Measurements from ENCODE around the gene ARID5B. TPM values are rescaled to one million over a fixed set of nuclear protein-coding genes. Genes with fewer than 3 reads are reported as not detected.

The ARID5B gene
- total RNA-seq, 1 experiment from 2014 or later = 0.04 TPM

DNA sequence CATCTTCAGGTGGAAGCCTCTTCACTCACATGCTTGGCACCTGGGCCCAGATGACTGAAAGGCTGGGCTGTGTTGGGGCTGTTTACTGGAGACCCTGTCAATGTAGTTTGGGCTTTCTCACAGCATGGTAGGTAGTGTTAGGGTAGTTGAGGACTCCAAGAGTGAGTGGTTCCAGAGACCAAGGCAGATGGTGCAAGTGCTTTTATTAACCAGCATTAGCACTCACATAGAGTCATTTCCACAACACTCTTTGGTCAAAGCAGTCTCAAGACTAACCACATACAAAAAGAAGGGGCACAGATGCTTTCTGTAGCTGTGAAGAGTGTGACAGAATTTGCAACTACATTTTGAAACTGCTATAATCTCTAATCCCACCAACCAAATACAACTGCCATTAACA, 232.1 kb downstream of the ARID5B start:
- H2AK5ac ChIP-seq (ENCODE audit: insufficient read length, low read length) = no peak overlapping the region
- no peak overlapping the region for H2AFZ ChIP-seq (ENCODE audit: low read length)
- H3K23me2 ChIP-seq (ENCODE audit: insufficient read length, low read depth, low read length, poor library complexity, severe bottlenecking) = no peaks in the 10 kb centered on the region
- H4K91ac ChIP-seq (ENCODE audit: insufficient read length, low read depth, low read length) = no peak overlapping the region
- no peaks in the 10 kb centered on the region for H3K4me1 ChIP-seq (ENCODE audit: insufficient read depth, low read length)
- H4K5ac ChIP-seq (ENCODE audit: insufficient read length, low read depth, low read length) = no peak overlapping the region
- H3K4me2 ChIP-seq (ENCODE audit: insufficient read depth, insufficient read length, low read length) = no peak overlapping the region
- H3K9ac ChIP-seq (ENCODE audit: extremely low read depth, insufficient read length, low read length) = no peak overlapping the region
- no peak overlapping the region for H3K18ac ChIP-seq (ENCODE audit: insufficient read length, low read depth, low read length)
- H3K27me3 Mint-ChIP-seq (ENCODE audit: low read depth) = no peaks in the 10 kb centered on the region
- peaks cover 0 to 16% (median 4%) of the 10 kb centered on the region in 3 experiments; a peak in 4 of 7 replicates for H3K36me3 Mint-ChIP-seq (ENCODE audit: insufficient read depth in 1 of 3, low read depth in 3 of 3)
- H4K20me1 ChIP-seq (ENCODE audit: control insufficient read depth, insufficient read depth, insufficient read length) = no peaks in the 10 kb centered on the region
- H4K8ac ChIP-seq (replicated peaks; ENCODE audit: insufficient read length, low read depth, low read length) = no peak overlapping the region
- no peak overlapping the region for H3K4ac ChIP-seq (ENCODE audit: low read depth, low read length)
- H2BK20ac ChIP-seq (ENCODE audit: low read depth, low read length, poor library complexity, severe bottlenecking) = no peak overlapping the region
- no peak overlapping the region for H3K14ac ChIP-seq (ENCODE audit: insufficient read depth, low read length)
- no peak overlapping the region for H3K23ac ChIP-seq (ENCODE audit: insufficient read length, low read depth, low read length)
- H2BK120ac ChIP-seq (ENCODE audit: low read depth, low read length, poor library complexity, severe bottlenecking) = no peak overlapping the region
- H3K9me3 Mint-ChIP-seq = peaks cover 17 to 22% of the 10 kb centered on the region in 2 experiments
- no peak overlapping the region for H3K56ac ChIP-seq (ENCODE audit: insufficient read length, low read depth, low read length)
- H3K27me3 ChIP-seq (ENCODE audit: insufficient read depth, low read length) = no peaks in the 10 kb centered on the region
- no peaks in the 10 kb centered on the region for H3K79me2 ChIP-seq (ENCODE audit: insufficient read depth, low read length)
- no peak overlapping the region for H2BK15ac ChIP-seq (ENCODE audit: low read depth, low read length)
- no peak overlapping the region for H2BK12ac ChIP-seq (ENCODE audit: insufficient read length, low read depth, low read length)
- H3T11ph ChIP-seq (ENCODE audit: low read length) = no peak overlapping the region
- no peak overlapping the region; a peak in 1 of 7 replicates for H3K27ac Mint-ChIP-seq
- no peak overlapping the region for H3K27ac ChIP-seq (ENCODE audit: insufficient read length, low read depth, low read length)
- no peak overlapping the region for H3K4me3 Mint-ChIP-seq
- TF ChIP-seq, protein P1, sequence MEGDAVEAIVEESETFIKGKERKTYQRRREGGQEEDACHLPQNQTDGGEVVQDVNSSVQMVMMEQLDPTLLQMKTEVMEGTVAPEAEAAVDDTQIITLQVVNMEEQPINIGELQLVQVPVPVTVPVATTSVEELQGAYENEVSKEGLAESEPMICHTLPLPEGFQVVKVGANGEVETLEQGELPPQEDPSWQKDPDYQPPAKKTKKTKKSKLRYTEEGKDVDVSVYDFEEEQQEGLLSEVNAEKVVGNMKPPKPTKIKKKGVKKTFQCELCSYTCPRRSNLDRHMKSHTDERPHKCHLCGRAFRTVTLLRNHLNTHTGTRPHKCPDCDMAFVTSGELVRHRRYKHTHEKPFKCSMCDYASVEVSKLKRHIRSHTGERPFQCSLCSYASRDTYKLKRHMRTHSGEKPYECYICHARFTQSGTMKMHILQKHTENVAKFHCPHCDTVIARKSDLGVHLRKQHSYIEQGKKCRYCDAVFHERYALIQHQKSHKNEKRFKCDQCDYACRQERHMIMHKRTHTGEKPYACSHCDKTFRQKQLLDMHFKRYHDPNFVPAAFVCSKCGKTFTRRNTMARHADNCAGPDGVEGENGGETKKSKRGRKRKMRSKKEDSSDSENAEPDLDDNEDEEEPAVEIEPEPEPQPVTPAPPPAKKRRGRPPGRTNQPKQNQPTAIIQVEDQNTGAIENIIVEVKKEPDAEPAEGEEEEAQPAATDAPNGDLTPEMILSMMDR (conservative IDR thresholded peaks at IDR 0.05) = no peak
- no peak for DNase-seq
- H3K79me1 ChIP-seq (ENCODE audit: insufficient read depth, low read depth, low read length, poor library complexity, severe bottlenecking) = no peaks in the 10 kb centered on the region
- H3K9me3 ChIP-seq (ENCODE audit: control insufficient read depth, low read depth, low read length) = no peaks in the 10 kb centered on the region
- H2BK5ac ChIP-seq (ENCODE audit: insufficient read length, low read length) = no peak overlapping the region
- H3K4me1 Mint-ChIP-seq = no peaks in the 10 kb centered on the region
